Measurements from ENCODE around the gene SEMA4B. TPM values are rescaled to one million over a fixed set of nuclear protein-coding genes. Genes with fewer than 3 reads are reported as not detected.
"Not testable (repeated sequence)": the region's sequence is repeated elsewhere in the genome, so short reads cannot be mapped to it uniquely, and the experiment has no call there.

SEMA4B gene
- total RNA-seq, 1 experiment from 2014 or later, result 32.5 TPM

- Mint-ChIP-seq H3K9me3 (no peaks in the 10 kb centered on the region), H3K4me3 (no peak overlapping the region), H3K27me3 (ENCODE audit: low read depth) (peaks cover 2% of the 10 kb centered on the region), H3K27ac (no peak overlapping the region), H3K4me1 (peaks cover 13 to 14% of the 10 kb centered on the region in 2 experiments; a peak in 3 of 4 replicates), H3K36me3 (ENCODE audit: insufficient read depth in 1 of 3, low read depth in 3 of 3) (no peaks in the 10 kb centered on the region)
- no peak for DNase-seq
- H3K27me3 ChIP-seq (ENCODE audit: insufficient read depth, low read length), result no peaks in the 10 kb centered on the region
- H4K91ac ChIP-seq (ENCODE audit: insufficient read length, low read depth, low read length), result no peak overlapping the region
- no peak overlapping the region for H3K9ac ChIP-seq (ENCODE audit: extremely low read depth, insufficient read length, low read length)
- no peak overlapping the region for H3K4ac ChIP-seq (ENCODE audit: low read depth, low read length)
- no peak overlapping the region for H4K5ac ChIP-seq (ENCODE audit: insufficient read length, low read depth, low read length)
- H3K23me2 ChIP-seq (ENCODE audit: insufficient read length, low read depth, low read length, poor library complexity, severe bottlenecking), result no peaks in the 10 kb centered on the region
- H3T11ph ChIP-seq (ENCODE audit: low read length), result no peak overlapping the region
- no peak overlapping the region for H2BK120ac ChIP-seq (ENCODE audit: low read depth, low read length, poor library complexity, severe bottlenecking)
- H2AFZ ChIP-seq (ENCODE audit: low read length), result no peak overlapping the region
- no peaks in the 10 kb centered on the region for H3K4me1 ChIP-seq (ENCODE audit: insufficient read depth, low read length)
- H4K20me1 ChIP-seq (ENCODE audit: control insufficient read depth, insufficient read depth, insufficient read length), result no peaks in the 10 kb centered on the region
- H2BK15ac ChIP-seq (ENCODE audit: low read depth, low read length), result no peak overlapping the region
- no peak overlapping the region for H3K23ac ChIP-seq (ENCODE audit: insufficient read length, low read depth, low read length)
- H3K79me2 ChIP-seq (ENCODE audit: insufficient read depth, low read length), result no peaks in the 10 kb centered on the region
- no peak overlapping the region for H2BK12ac ChIP-seq (ENCODE audit: insufficient read length, low read depth, low read length)
- no peaks in the 10 kb centered on the region for H3K79me1 ChIP-seq (ENCODE audit: insufficient read depth, low read depth, low read length, poor library complexity, severe bottlenecking)
- H3K14ac ChIP-seq (ENCODE audit: insufficient read depth, low read length), result no peak overlapping the region
- H3K27ac ChIP-seq (ENCODE audit: insufficient read length, low read depth, low read length), result no peak overlapping the region
- no CpG with 5 or more reads among the region's 5 CpGs for WGBS (ENCODE audit: extremely low coverage, insufficient read length, low lambda C conversion rate)
- no peak overlapping the region for H4K8ac ChIP-seq (replicated peaks; ENCODE audit: insufficient read length, low read depth, low read length)
- TF ChIP-seq, protein P1, sequence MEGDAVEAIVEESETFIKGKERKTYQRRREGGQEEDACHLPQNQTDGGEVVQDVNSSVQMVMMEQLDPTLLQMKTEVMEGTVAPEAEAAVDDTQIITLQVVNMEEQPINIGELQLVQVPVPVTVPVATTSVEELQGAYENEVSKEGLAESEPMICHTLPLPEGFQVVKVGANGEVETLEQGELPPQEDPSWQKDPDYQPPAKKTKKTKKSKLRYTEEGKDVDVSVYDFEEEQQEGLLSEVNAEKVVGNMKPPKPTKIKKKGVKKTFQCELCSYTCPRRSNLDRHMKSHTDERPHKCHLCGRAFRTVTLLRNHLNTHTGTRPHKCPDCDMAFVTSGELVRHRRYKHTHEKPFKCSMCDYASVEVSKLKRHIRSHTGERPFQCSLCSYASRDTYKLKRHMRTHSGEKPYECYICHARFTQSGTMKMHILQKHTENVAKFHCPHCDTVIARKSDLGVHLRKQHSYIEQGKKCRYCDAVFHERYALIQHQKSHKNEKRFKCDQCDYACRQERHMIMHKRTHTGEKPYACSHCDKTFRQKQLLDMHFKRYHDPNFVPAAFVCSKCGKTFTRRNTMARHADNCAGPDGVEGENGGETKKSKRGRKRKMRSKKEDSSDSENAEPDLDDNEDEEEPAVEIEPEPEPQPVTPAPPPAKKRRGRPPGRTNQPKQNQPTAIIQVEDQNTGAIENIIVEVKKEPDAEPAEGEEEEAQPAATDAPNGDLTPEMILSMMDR (conservative IDR thresholded peaks at IDR 0.05), result no peak
- H3K56ac ChIP-seq (ENCODE audit: insufficient read length, low read depth, low read length), result no peak overlapping the region
- no peaks in the 10 kb centered on the region for H3K9me3 ChIP-seq (ENCODE audit: control insufficient read depth, low read depth, low read length)
- no peak overlapping the region for H2BK20ac ChIP-seq (ENCODE audit: low read depth, low read length, poor library complexity, severe bottlenecking)
- no peak overlapping the region for H3K18ac ChIP-seq (ENCODE audit: insufficient read length, low read depth, low read length)
- H2AK5ac ChIP-seq (ENCODE audit: insufficient read length, low read length), result no peak overlapping the region
- H3K4me2 ChIP-seq (ENCODE audit: insufficient read depth, insufficient read length, low read length), result no peak overlapping the region
- H2BK5ac ChIP-seq (ENCODE audit: insufficient read length, low read length), result no peak overlapping the region
Measured at GRCh38 chr15:90259524-90259923, 58.4 kb downstream of the SEMA4B start.

- not testable (repeated sequence) for H3K4me2 ChIP-seq (ENCODE audit: insufficient read depth, insufficient read length, low read length); H4K20me1 ChIP-seq (ENCODE audit: control insufficient read depth, insufficient read depth, insufficient read length); H2BK20ac ChIP-seq (ENCODE audit: low read depth, low read length, poor library complexity, severe bottlenecking); H4K5ac ChIP-seq (ENCODE audit: insufficient read length, low read depth, low read length); H2AFZ ChIP-seq (ENCODE audit: low read length); H3K18ac ChIP-seq (ENCODE audit: insufficient read length, low read depth, low read length); H2AK5ac ChIP-seq (ENCODE audit: insufficient read length, low read length); H3K9me3 Mint-ChIP-seq; H3K9me3 ChIP-seq (ENCODE audit: control insufficient read depth, low read depth, low read length); H3T11ph ChIP-seq (ENCODE audit: low read length); H2BK120ac ChIP-seq (ENCODE audit: low read depth, low read length, poor library complexity, severe bottlenecking); H3K9ac ChIP-seq (ENCODE audit: extremely low read depth, insufficient read length, low read length); H4K8ac ChIP-seq (replicated peaks; ENCODE audit: insufficient read length, low read depth, low read length); H3K56ac ChIP-seq (ENCODE audit: insufficient read length, low read depth, low read length); H3K23me2 ChIP-seq (ENCODE audit: insufficient read length, low read depth, low read length, poor library complexity, severe bottlenecking); H3K14ac ChIP-seq (ENCODE audit: insufficient read depth, low read length); H3K27ac Mint-ChIP-seq; H2BK12ac ChIP-seq (ENCODE audit: insufficient read length, low read depth, low read length); H3K27me3 Mint-ChIP-seq (ENCODE audit: low read depth); H3K36me3 Mint-ChIP-seq (ENCODE audit: insufficient read depth in 1 of 3, low read depth in 3 of 3); H4K91ac ChIP-seq (ENCODE audit: insufficient read length, low read depth, low read length); H3K27me3 ChIP-seq (ENCODE audit: insufficient read depth, low read length); H3K4me3 Mint-ChIP-seq; H3K79me1 ChIP-seq (ENCODE audit: insufficient read depth, low read depth, low read length, poor library complexity, severe bottlenecking); H3K4me1 ChIP-seq (ENCODE audit: insufficient read depth, low read length); H2BK5ac ChIP-seq (ENCODE audit: insufficient read length, low read length); H2BK15ac ChIP-seq (ENCODE audit: low read depth, low read length); H3K79me2 ChIP-seq (ENCODE audit: insufficient read depth, low read length); H3K4ac ChIP-seq (ENCODE audit: low read depth, low read length); DNase-seq; H3K23ac ChIP-seq (ENCODE audit: insufficient read length, low read depth, low read length); H3K27ac ChIP-seq (ENCODE audit: insufficient read length, low read depth, low read length)
- no CpG with 5 or more reads among the region's 6 CpGs for WGBS (ENCODE audit: extremely low coverage, insufficient read length, low lambda C conversion rate)
- peaks cover 11% of the 10 kb centered on the region in 2 experiments for H3K4me1 Mint-ChIP-seq
Measured at GRCh38 chr15:90260731-90261130, 59.6 kb downstream of the SEMA4B start.

Data from H9 (cell line).